ENCODE measurements around the gene LCMT2.
"Not testable (repeated sequence)": the region's sequence is repeated elsewhere in the genome, so short reads cannot be mapped to it uniquely, and the experiment has no call there.

The LCMT2 gene

GRCh38 chr15:43294091-43294706 lies 36.2 kb downstream of the LCMT2 start:
- Histone ChIP-seq H2BK15ac (ENCODE audit: low read length) (no peak overlapping the region), H3K18ac (ENCODE audit: low read length) (no peak overlapping the region), H3K27me3 (ENCODE audit: control insufficient read depth in 3 of 3, insufficient read depth in 3 of 3, low read depth in 1 of 3, low read length in 3 of 3) (peaks cover 0 to 37% (median 2%) of the 10 kb centered on the region in 3 experiments), H2BK120ac (ENCODE audit: low read depth, low read length) (no peak overlapping the region), H3K9ac (ENCODE audit: low read depth, low read length, poor library complexity) (no peak overlapping the region), H3K27ac (replicated peaks; ENCODE audit: low read length) (no peak overlapping the region), H3K23ac (ENCODE audit: low read depth, low read length, poor library complexity) (no peak overlapping the region), H4K8ac (ENCODE audit: low read depth, low read length) (no peak overlapping the region), H3K4me3 (ENCODE audit: low read length in 2 of 2) (no peak overlapping the region), H3K9me3 (replicated peaks in 1 of 2; ENCODE audit: control insufficient read depth in 2 of 2, insufficient read depth in 1 of 2, low read depth in 1 of 2, low read length in 2 of 2) (no peaks in the 10 kb centered on the region), H4K91ac (ENCODE audit: low read depth, low read length, poor library complexity) (no peak overlapping the region), H2BK5ac (ENCODE audit: low read length) (no peak overlapping the region), H2BK12ac (ENCODE audit: low read length) (no peak overlapping the region), H3K4me2 (ENCODE audit: insufficient read depth, low read length, poor library complexity, severe bottlenecking) (no peak overlapping the region), H3K4me1 (ENCODE audit: control insufficient read depth in 2 of 2, insufficient read depth in 1 of 2, low read depth in 1 of 2, low read length in 2 of 2) (peaks cover 3 to 5% of the 10 kb centered on the region in 2 donors), H2AFZ (ENCODE audit: low read length) (no peak overlapping the region), H2AK5ac (ENCODE audit: low read depth, low read length) (no peak overlapping the region), H3K79me1 (ENCODE audit: low read depth, low read length) (no peaks in the 10 kb centered on the region), H3K36me3 (replicated peaks in 1 of 2; ENCODE audit: control insufficient read depth in 2 of 2, insufficient read depth in 2 of 2, low read length in 2 of 2) (no peaks in the 10 kb centered on the region), H3K14ac (ENCODE audit: low read length) (no peak overlapping the region), H3K4ac (ENCODE audit: low read length) (no peak overlapping the region)
- no peak for DNase-seq (ENCODE audit: low spot score)
- WGBS, 2 donors (ENCODE audit: extremely low coverage in 2 of 2, insufficient read length in 2 of 2, insufficient replicate concordance in 1 of 2), result no CpG with 5 or more reads among the region's 6 CpGs

DNA sequence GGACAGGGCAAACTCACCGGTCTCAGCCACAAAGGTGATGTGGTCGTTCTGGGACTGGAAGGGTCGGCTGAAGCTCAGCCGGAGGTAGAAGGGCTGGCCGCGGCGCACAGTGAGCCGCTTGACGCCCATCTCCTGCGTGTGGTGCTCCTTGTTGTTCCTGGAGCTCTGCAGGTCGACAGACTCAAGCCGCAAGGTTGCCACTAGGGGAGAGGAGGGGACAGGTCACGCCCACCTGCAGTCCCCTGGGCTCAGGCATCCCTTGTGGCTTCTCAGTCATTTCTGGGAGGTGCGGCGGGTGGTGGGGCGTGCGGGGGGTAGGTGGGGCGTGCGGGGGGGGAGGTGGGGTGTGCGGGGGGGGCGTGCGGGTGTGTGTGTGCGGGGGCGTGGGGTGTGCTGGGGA lies 36.9 kb downstream of the LCMT2 start:
- Histone ChIP-seq H3K4ac (ENCODE audit: low read length) (no peak overlapping the region), H4K8ac (ENCODE audit: low read depth, low read length) (no peak overlapping the region), H3K18ac (ENCODE audit: low read length) (peak overlapping the region; percentile 68), H4K91ac (ENCODE audit: low read depth, low read length, poor library complexity) (no peak overlapping the region), H2AK5ac (ENCODE audit: low read depth, low read length) (no peak overlapping the region), H2AFZ (ENCODE audit: low read length) (peak overlapping the region; percentile 53), H2BK12ac (ENCODE audit: low read length) (no peak overlapping the region), H3K4me3 (ENCODE audit: low read length in 2 of 2) (no peak overlapping the region), H3K27me3 (ENCODE audit: control insufficient read depth in 3 of 3, insufficient read depth in 3 of 3, low read depth in 1 of 3, low read length in 3 of 3) (peaks cover 0 to 37% (median 2%) of the 10 kb centered on the region in 3 experiments), H2BK15ac (ENCODE audit: low read length) (no peak overlapping the region), H3K14ac (ENCODE audit: low read length) (no peak overlapping the region), H3K9ac (ENCODE audit: low read depth, low read length, poor library complexity) (peak overlapping the region; percentile 24), H3K36me3 (replicated peaks in 1 of 2; ENCODE audit: control insufficient read depth in 2 of 2, insufficient read depth in 2 of 2, low read length in 2 of 2) (no peaks in the 10 kb centered on the region), H3K23ac (ENCODE audit: low read depth, low read length, poor library complexity) (no peak overlapping the region), H3K9me3 (replicated peaks in 1 of 2; ENCODE audit: control insufficient read depth in 2 of 2, insufficient read depth in 1 of 2, low read depth in 1 of 2, low read length in 2 of 2) (no peaks in the 10 kb centered on the region), H3K27ac (replicated peaks; ENCODE audit: low read length) (no peak overlapping the region), H3K4me2 (ENCODE audit: insufficient read depth, low read length, poor library complexity, severe bottlenecking) (no peak overlapping the region), H3K4me1 (ENCODE audit: control insufficient read depth in 2 of 2, insufficient read depth in 1 of 2, low read depth in 1 of 2, low read length in 2 of 2) (peaks cover 3 to 5% of the 10 kb centered on the region in 2 donors), H2BK5ac (ENCODE audit: low read length) (no peak overlapping the region), H3K79me1 (ENCODE audit: low read depth, low read length) (no peaks in the 10 kb centered on the region), H2BK120ac (ENCODE audit: low read depth, low read length) (no peak overlapping the region)
- no CpG with 5 or more reads among the region's 24 CpGs for WGBS, 2 donors (ENCODE audit: extremely low coverage in 2 of 2, insufficient read length in 2 of 2, insufficient replicate concordance in 1 of 2)
- DNase-seq (ENCODE audit: low spot score), result no peak

GRCh38 chr15:43292375-43293078 lies 37.8 kb downstream of the LCMT2 start:
- Histone ChIP-seq H3K23ac (ENCODE audit: low read depth, low read length, poor library complexity) (no peak overlapping the region), H3K27ac (replicated peaks; ENCODE audit: low read length) (no peak overlapping the region), H3K4me3 (ENCODE audit: low read length in 2 of 2) (no peak overlapping the region), H3K9me3 (replicated peaks in 1 of 2; ENCODE audit: control insufficient read depth in 2 of 2, insufficient read depth in 1 of 2, low read depth in 1 of 2, low read length in 2 of 2) (no peaks in the 10 kb centered on the region), H3K14ac (ENCODE audit: low read length) (no peak overlapping the region), H3K27me3 (ENCODE audit: control insufficient read depth in 3 of 3, insufficient read depth in 3 of 3, low read depth in 1 of 3, low read length in 3 of 3) (peaks cover 0 to 43% (median 2%) of the 10 kb centered on the region in 3 experiments), H3K9ac (ENCODE audit: low read depth, low read length, poor library complexity) (no peak overlapping the region), H2BK15ac (ENCODE audit: low read length) (no peak overlapping the region), H3K4me2 (ENCODE audit: insufficient read depth, low read length, poor library complexity, severe bottlenecking) (no peak overlapping the region), H3K4me1 (ENCODE audit: control insufficient read depth in 2 of 2, insufficient read depth in 1 of 2, low read depth in 1 of 2, low read length in 2 of 2) (peaks cover 5% of the 10 kb centered on the region in 2 donors), H3K18ac (ENCODE audit: low read length) (no peak overlapping the region), H3K79me1 (ENCODE audit: low read depth, low read length) (no peaks in the 10 kb centered on the region), H3K4ac (ENCODE audit: low read length) (no peak overlapping the region), H3K36me3 (replicated peaks in 1 of 2; ENCODE audit: control insufficient read depth in 2 of 2, insufficient read depth in 2 of 2, low read length in 2 of 2) (no peaks in the 10 kb centered on the region), H4K8ac (ENCODE audit: low read depth, low read length) (no peak overlapping the region), H2AFZ (ENCODE audit: low read length) (no peak overlapping the region), H2BK120ac (ENCODE audit: low read depth, low read length) (no peak overlapping the region), H4K91ac (ENCODE audit: low read depth, low read length, poor library complexity) (no peak overlapping the region), H2BK12ac (ENCODE audit: low read length) (no peak overlapping the region), H2AK5ac (ENCODE audit: low read depth, low read length) (no peak overlapping the region), H2BK5ac (ENCODE audit: low read length) (no peak overlapping the region)
- no peak for DNase-seq (ENCODE audit: low spot score)
- WGBS, 2 donors (ENCODE audit: extremely low coverage in 2 of 2, insufficient read length in 2 of 2, insufficient replicate concordance in 1 of 2), result no CpG with 5 or more reads among the region's 12 CpGs

- not testable (repeated sequence) for H2AK5ac ChIP-seq (ENCODE audit: low read depth, low read length)
These were observed 40.7 kb downstream of the LCMT2 start for GRCh38 chr15:43289656-43290055.

More at GRCh38 chr15:43289656-43290055, 40.7 kb downstream of the LCMT2 start:
- H3K23ac ChIP-seq (ENCODE audit: low read depth, low read length, poor library complexity); H3K14ac ChIP-seq (ENCODE audit: low read length); DNase-seq (ENCODE audit: low spot score); H3K79me1 ChIP-seq (ENCODE audit: low read depth, low read length); H2AFZ ChIP-seq (ENCODE audit: low read length); H3K4me2 ChIP-seq (ENCODE audit: insufficient read depth, low read length, poor library complexity, severe bottlenecking); H3K4ac ChIP-seq (ENCODE audit: low read length); H2BK5ac ChIP-seq (ENCODE audit: low read length); H3K9me3 ChIP-seq (replicated peaks in 1 of 2; ENCODE audit: control insufficient read depth in 2 of 2, insufficient read depth in 1 of 2, low read depth in 1 of 2, low read length in 2 of 2); H2BK12ac ChIP-seq (ENCODE audit: low read length); H3K36me3 ChIP-seq (replicated peaks in 1 of 2; ENCODE audit: control insufficient read depth in 2 of 2, insufficient read depth in 2 of 2, low read length in 2 of 2); H3K27ac ChIP-seq (replicated peaks; ENCODE audit: low read length); H3K18ac ChIP-seq (ENCODE audit: low read length); H3K9ac ChIP-seq (ENCODE audit: low read depth, low read length, poor library complexity); H3K4me3 ChIP-seq (ENCODE audit: low read length in 2 of 2); H4K91ac ChIP-seq (ENCODE audit: low read depth, low read length, poor library complexity); H2BK15ac ChIP-seq (ENCODE audit: low read length); H4K8ac ChIP-seq (ENCODE audit: low read depth, low read length); H3K4me1 ChIP-seq (ENCODE audit: control insufficient read depth in 2 of 2, insufficient read depth in 1 of 2, low read depth in 1 of 2, low read length in 2 of 2); H2BK120ac ChIP-seq (ENCODE audit: low read depth, low read length): not testable (repeated sequence)
- no CpG with 5 or more reads among the region's 3 CpGs for WGBS, 2 donors (ENCODE audit: extremely low coverage in 2 of 2, insufficient read length in 2 of 2, insufficient replicate concordance in 1 of 2)
- H3K27me3 ChIP-seq (ENCODE audit: control insufficient read depth in 3 of 3, insufficient read depth in 3 of 3, low read depth in 1 of 3, low read length in 3 of 3), result peaks cover 0 to 44% (median 5%) of the 10 kb centered on the region in 3 experiments

Data from neuronal stem cell (in vitro differentiated cells).